Chondrocyte (in vitro differentiated cells): ENCODE data around the gene FAM20C. TPM values are rescaled to one million over a fixed set of nuclear protein-coding genes. Genes with fewer than 3 reads are reported as not detected.

Source experiments
- DNase-seq: peaks from one replicate; pipeline ENCODE4 v3.0.0; 2021; ENCODE audit warnings: mixed read lengths, low spot score
- H3K27ac Mint-ChIP-seq: one replicate; pipeline ENCODE4 v1.8.0; 2021; ENCODE audit warnings: mild to moderate bottlenecking, moderate library complexity, mixed read lengths; ENCODE audit not compliant: unreplicated experiment
- H3K27me3 Mint-ChIP-seq: 2 replicates; pipeline ENCODE4 v1.8.0; 2021; ENCODE audit warnings: low read depth, mixed read lengths
- H3K36me3 Mint-ChIP-seq: 2 replicates; pipeline ENCODE4 v1.8.0; 2021; ENCODE audit warnings: low read depth, mixed read lengths
- H3K4me1 Mint-ChIP-seq: 2 replicates; pipeline ENCODE4 v1.8.0; 2021; ENCODE audit warnings: low read depth, mild to moderate bottlenecking, mixed read lengths
- H3K4me3 Mint-ChIP-seq: one replicate; pipeline ENCODE4 v1.8.0; 2021; ENCODE audit warnings: mild to moderate bottlenecking, moderate library complexity, mixed read lengths; ENCODE audit not compliant: unreplicated experiment
- H3K9me3 Mint-ChIP-seq: 2 replicates; pipeline ENCODE4 v1.8.0; 2021; ENCODE audit warnings: low read depth, mixed read lengths
- total RNA-seq: library from RNA; stranded (reverse); gene quantifications from 3 replicates; pipeline ENCODE4 v1.2.1, GENCODE V29; 2021
- TF ChIP-seq, protein P1 (sequence below): fragments of 200-600 bp; sonication (generic); IDR thresholded peaks from 2 replicates; pipeline ENCODE4 v1.5.0; 2021; ENCODE audit warnings: antibody characterized with exemption, mild to moderate bottlenecking, moderate library complexity

Gene FAM20C
- total RNA-seq, 1 donor from 2014 or later = 34.4 TPM

DNA sequence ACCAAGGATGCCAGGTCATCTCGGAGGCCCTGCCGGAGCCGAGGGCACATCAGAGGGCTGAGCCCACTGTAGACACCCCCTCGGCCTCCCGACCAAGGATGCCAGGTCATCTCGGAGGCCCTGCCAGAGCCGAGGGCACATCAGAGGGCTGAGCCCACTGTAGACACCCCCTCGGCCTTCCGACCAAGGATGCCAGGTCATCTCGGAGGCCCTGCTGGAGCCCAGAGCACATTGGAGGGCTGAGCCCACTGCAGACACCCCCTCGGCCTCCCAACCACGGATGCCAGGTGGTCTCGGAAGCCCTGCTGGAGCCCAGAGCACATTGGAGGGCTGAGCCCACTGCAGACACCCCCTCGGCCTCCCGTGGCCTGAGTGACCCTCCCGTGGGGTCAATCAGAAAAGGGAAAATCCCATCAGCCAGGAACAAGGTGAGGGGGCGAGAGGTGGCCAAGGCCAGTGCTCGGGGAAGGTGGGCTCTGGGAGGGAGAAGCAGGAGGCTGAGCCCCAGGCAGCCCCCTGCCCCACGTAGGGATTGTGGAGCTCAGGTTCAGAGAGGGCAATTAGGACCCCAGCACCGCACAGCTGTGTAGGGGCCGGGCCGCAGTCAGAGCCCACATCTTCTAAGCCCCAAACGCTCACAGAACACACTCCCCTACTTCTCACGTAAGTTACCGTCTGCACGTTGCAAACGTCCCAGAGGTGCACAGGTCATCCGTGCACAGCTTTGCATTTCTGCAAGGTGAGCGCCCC is 60.0 kb downstream of the FAM20C start:
- H3K9me3 Mint-ChIP-seq = no peaks in the 10 kb centered on the region
- H3K27me3 Mint-ChIP-seq = no peaks in the 10 kb centered on the region
- no peak overlapping the region for H3K27ac Mint-ChIP-seq
- H3K36me3 Mint-ChIP-seq = peaks cover 13% of the 10 kb centered on the region
- H3K4me1 Mint-ChIP-seq = no peaks in the 10 kb centered on the region
- no peak overlapping the region for H3K4me3 Mint-ChIP-seq
- DNase-seq = no peak
- TF ChIP-seq, protein P1, sequence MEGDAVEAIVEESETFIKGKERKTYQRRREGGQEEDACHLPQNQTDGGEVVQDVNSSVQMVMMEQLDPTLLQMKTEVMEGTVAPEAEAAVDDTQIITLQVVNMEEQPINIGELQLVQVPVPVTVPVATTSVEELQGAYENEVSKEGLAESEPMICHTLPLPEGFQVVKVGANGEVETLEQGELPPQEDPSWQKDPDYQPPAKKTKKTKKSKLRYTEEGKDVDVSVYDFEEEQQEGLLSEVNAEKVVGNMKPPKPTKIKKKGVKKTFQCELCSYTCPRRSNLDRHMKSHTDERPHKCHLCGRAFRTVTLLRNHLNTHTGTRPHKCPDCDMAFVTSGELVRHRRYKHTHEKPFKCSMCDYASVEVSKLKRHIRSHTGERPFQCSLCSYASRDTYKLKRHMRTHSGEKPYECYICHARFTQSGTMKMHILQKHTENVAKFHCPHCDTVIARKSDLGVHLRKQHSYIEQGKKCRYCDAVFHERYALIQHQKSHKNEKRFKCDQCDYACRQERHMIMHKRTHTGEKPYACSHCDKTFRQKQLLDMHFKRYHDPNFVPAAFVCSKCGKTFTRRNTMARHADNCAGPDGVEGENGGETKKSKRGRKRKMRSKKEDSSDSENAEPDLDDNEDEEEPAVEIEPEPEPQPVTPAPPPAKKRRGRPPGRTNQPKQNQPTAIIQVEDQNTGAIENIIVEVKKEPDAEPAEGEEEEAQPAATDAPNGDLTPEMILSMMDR = no peak

DNA sequence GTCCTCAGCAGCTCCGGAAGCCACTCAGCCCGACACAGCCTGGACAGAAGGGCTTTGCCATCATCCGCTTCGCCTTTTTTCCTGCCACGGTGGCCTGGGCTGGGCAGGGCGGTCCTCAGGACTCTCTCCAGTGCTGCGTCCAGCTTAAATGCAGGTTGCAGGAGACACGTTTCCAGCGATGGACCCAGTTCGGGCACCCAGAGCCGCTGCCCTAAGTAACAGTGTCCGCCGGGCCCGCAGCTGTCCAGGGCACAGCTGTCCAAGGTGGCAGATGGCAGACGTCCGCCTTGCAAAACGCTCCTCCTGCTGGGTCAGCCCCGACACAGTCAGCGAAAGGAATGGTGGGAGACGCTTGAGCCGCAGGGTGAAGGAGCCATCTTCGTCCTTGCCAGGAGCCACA is 60.6 kb downstream of the FAM20C start:
- Mint-ChIP-seq H3K27ac (no peak overlapping the region), H3K4me1 (no peaks in the 10 kb centered on the region), H3K4me3 (no peak overlapping the region), H3K9me3 (no peaks in the 10 kb centered on the region), H3K36me3 (peaks cover 13% of the 10 kb centered on the region), H3K27me3 (no peaks in the 10 kb centered on the region)
- DNase-seq = no peak
- TF ChIP-seq, protein P1 = no peak

DNA sequence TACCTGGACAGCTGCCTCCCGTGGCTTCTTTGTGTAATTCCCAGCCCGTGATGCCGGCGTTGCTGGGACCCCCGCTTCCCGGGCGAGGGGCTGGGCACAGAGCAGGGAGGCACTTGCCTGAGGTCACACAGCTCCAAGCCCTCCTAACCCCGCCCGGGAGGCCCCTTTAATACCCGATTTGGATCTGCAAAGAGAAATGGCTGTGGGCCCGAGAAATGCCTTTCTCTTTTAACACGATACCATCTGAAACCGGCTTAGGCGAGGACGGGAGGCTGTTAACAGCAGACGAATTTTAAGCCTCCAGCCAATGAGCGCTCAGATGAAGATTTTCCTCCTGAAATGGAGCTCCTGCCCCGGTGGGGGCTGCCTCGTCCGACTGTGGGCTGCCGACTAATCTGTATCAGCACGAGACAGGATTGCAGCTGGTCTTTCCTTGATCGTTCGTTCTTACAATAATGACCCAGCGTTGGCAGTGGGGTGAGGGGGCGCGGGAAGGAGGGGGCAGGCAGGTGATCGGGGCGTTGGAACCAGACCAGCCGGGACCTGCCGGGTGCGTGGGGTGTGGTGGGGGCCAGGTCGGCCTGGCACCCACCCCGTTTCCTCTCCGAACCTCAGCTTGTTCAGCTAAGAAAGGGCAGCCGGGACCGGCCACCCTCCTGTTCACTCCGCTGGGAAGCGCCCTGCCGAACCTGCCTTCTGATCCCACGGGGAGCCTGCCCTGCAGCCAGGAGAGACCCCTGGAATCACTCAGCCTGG is 61.4 kb downstream of the FAM20C start:
- peak; percentile 77 for DNase-seq
- H3K27me3 Mint-ChIP-seq = no peaks in the 10 kb centered on the region
- H3K27ac Mint-ChIP-seq = no peak overlapping the region
- peaks cover 14% of the 10 kb centered on the region for H3K36me3 Mint-ChIP-seq
- H3K4me3 Mint-ChIP-seq = no peak overlapping the region
- no peaks in the 10 kb centered on the region for H3K4me1 Mint-ChIP-seq
- no peaks in the 10 kb centered on the region for H3K9me3 Mint-ChIP-seq
- TF ChIP-seq, protein P1 = no peak

DNA sequence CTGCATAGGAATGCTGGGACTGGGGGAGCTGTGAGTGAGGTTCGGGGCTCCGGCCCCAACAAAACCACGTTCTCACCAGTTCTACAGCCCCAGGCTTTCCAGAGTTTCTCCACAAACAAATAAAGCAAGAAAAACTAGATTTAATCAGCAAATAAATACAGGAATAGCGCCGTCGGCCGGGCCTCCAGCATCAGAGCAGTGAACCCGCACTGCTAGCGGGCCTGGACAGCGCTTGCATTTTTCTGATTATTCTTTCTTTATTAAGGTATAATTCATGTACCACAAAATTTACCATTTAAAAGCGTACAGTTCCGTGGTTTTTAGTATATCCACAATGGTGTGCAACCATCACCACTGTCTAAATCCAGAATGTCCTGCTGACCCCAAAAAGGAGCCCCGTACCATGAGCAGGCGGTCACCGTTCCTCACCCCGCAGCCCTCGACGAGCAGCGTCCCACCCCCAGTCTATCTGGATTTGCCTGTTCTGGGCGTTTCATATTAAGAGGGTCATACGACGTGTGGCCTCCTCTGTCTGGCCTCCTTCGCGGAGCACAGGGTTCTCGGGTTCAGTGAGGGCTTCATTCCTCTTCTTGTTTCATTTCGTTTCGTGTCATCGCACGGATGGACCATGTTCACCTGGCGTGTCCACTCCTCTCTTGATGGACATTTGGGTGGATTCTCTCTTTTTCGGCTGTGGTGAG is 62.1 kb downstream of the FAM20C start:
- Mint-ChIP-seq H3K27ac (no peak overlapping the region), H3K9me3 (no peaks in the 10 kb centered on the region), H3K27me3 (no peaks in the 10 kb centered on the region), H3K4me3 (no peak overlapping the region), H3K36me3 (peaks cover 14% of the 10 kb centered on the region), H3K4me1 (no peaks in the 10 kb centered on the region)
- TF ChIP-seq, protein P1 = no peak
- DNase-seq = peak; percentile 22

DNA sequence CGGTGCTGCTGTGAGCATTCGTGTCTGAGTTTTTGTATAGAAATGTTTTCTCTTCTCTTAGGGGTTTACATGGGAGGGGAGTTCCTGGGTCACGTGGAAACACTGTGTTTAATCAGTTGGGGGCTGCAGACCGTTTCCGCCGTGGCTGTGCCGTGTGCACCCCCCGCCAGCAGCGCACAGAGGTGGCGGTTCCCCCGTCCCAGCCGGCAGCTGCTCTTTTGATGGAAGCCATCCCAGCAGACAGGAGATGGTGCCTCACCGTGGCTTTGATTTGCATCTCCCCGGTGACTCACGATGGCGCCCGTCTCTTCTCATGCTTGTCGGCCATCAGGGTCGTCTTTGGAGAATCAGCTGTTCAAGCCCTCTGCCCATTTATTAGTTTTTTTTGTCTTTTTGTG is 62.7 kb downstream of the FAM20C start:
- Mint-ChIP-seq H3K4me1 (no peaks in the 10 kb centered on the region), H3K27me3 (no peaks in the 10 kb centered on the region), H3K27ac (no peak overlapping the region), H3K4me3 (no peak overlapping the region), H3K36me3 (peaks cover 17% of the 10 kb centered on the region), H3K9me3 (no peaks in the 10 kb centered on the region)
- TF ChIP-seq, protein P1 = no peak
- DNase-seq = peak; percentile 77
